SK-N-SH (cell line): Measurements from ENCODE around the gene GTF2H4. TPM values are rescaled to one million over a fixed set of nuclear protein-coding genes. Genes with fewer than 3 reads are reported as not detected.

Experiments used
- CTCF ChIA-PET: fragments of 300-600, 350-600 bp; formaldehyde crosslinking; extraction: SDS; loops from one replicate; lab custom pipeline; 2021; lab: Yijun Ruan, JAX
- POLR2A ChIA-PET: fragments of 350-600 bp; sonication (Branson Sonifier 250); formaldehyde crosslinking; extraction: SDS; loops from one replicate; lab custom pipeline; 2020; ENCODE audit warnings: antibody characterized with exemption, inconsistent platforms; lab: Yijun Ruan, JAX
- DNase-seq: peaks from one replicate; pipeline ENCODE4 v3.0.0; 2012
- H2AFZ ChIP-seq: fragments of 200-600 bp; sonication (generic); 2 replicates; pipeline ENCODE4 v1.8.1; 2016; ENCODE audit warnings: antibody characterized with exemption, mild to moderate bottlenecking, low read depth
- H3F3A ChIP-seq: fragments of 200-600 bp; sonication (generic); replicated peaks from 2 replicates; pipeline ENCODE3; 2016; ENCODE audit warnings: antibody characterized with exemption, mild to moderate bottlenecking; ENCODE audit not compliant: insufficient read depth
- H3K27ac ChIP-seq, 2 experiments: fragments of 200-500 bp in 1 of 2; fragments of 200-600 bp in 1 of 2; sonication (Bioruptor generic) in 1 of 2; sonication (generic), shearing (Covaris generic) in 1 of 2; 2 replicates each; pipeline versions ENCODE4 v1.5.1 to v1.6.1; 2014 to 2016; ENCODE audit warnings: low read depth in 2 of 2, inconsistent platforms in 1 of 2, low read length in 1 of 2, mild to moderate bottlenecking in 1 of 2, mixed read lengths in 1 of 2
- H3K27me3 ChIP-seq: fragments of 200-600 bp; sonication (generic), shearing (Covaris generic); 2 replicates; pipeline ENCODE4 v1.6.1; 2016; ENCODE audit warnings: mixed run types; ENCODE audit not compliant: insufficient read depth
- H3K36me3 ChIP-seq, 2 experiments: fragments of 200-500 bp in 1 of 2; fragments of 200-600 bp in 1 of 2; sonication (Bioruptor generic) in 1 of 2; sonication (generic) in 1 of 2; replicated peaks in 1 of 2; 2 replicates each; pipeline versions ENCODE3 to v1.5.1; 2014 to 2016; ENCODE audit warnings: low read length in 1 of 2, mild to moderate bottlenecking in 1 of 2; ENCODE audit not compliant: insufficient read depth in 2 of 2, control insufficient read depth in 1 of 2
- H3K4me1 ChIP-seq, 2 experiments: fragments of 200-500 bp in 1 of 2; fragments of 200-600 bp in 1 of 2; sonication (Bioruptor generic) in 1 of 2; sonication (generic), shearing (Covaris generic) in 1 of 2; 2 replicates each; pipeline versions ENCODE4 v1.5.1 to v1.6.1; 2014 to 2016; ENCODE audit warnings: low read depth in 1 of 2, low read length in 1 of 2, mixed run types in 1 of 2; ENCODE audit not compliant: insufficient read depth in 2 of 2, control insufficient read depth in 1 of 2
- H3K4me2 ChIP-seq: fragments of 200-600 bp; sonication (generic), shearing (Covaris generic); 2 replicates; pipeline ENCODE4 v1.6.1; 2017; ENCODE audit warnings: mixed run types
- H3K4me3 ChIP-seq, 2 experiments: fragments of 200-500 bp in 1 of 2; fragments of 200-600 bp in 1 of 2; sonication (Bioruptor generic) in 1 of 2; sonication (generic), shearing (Covaris generic) in 1 of 2; 2 replicates each; pipeline versions ENCODE4 v1.5.1 to v1.8.1; 2014 to 2016; ENCODE audit warnings: low read depth in 2 of 2, inconsistent platforms in 1 of 2, low read length in 1 of 2, mild to moderate bottlenecking in 1 of 2, mixed read lengths in 1 of 2, moderate library complexity in 1 of 2
- H3K79me2 ChIP-seq: fragments of 200-600 bp; sonication (generic); 2 replicates; pipeline ENCODE4 v1.8.1; 2017; ENCODE audit warnings: mild to moderate bottlenecking; ENCODE audit not compliant: insufficient read depth
- H3K9ac ChIP-seq: fragments of 200-600 bp; sonication (generic); 2 replicates; pipeline ENCODE4 v1.6.1; 2017; ENCODE audit warnings: mixed run types
- H3K9me2 ChIP-seq: fragments of 200-600 bp; sonication (generic); 2 replicates; pipeline ENCODE4 v1.6.1; 2017; ENCODE audit warnings: mixed run types
- H3K9me3 ChIP-seq: fragments of 200-600 bp; sonication (generic); 2 replicates; pipeline ENCODE4 v1.6.1; 2017; ENCODE audit warnings: mixed run types, mild to moderate bottlenecking, moderate library complexity
- H4K20me1 ChIP-seq: fragments of 200-600 bp; sonication (generic); 2 replicates; pipeline ENCODE4 v1.6.1; 2017; ENCODE audit warnings: mild to moderate bottlenecking, mixed run types; ENCODE audit not compliant: insufficient read depth
- CHD2 ChIP-seq: fragments of 150-350 bp; IDR thresholded peaks from 2 replicates; pipeline ENCODE4 v1.6.1; 2018; ENCODE audit warnings: low read length; ENCODE audit not compliant: partially characterized antibody
- ELF1 ChIP-seq: IDR thresholded peaks from 2 replicates; pipeline ENCODE4 v1.4.0; 2012
- FOSL2 ChIP-seq: IDR thresholded peaks from 2 replicates; pipeline ENCODE4 v1.4.0; 2012; ENCODE audit warnings: low read depth, mild to moderate bottlenecking, moderate library complexity, borderline replicate concordance
- FOXJ3 ChIP-seq: sonication (generic); formaldehyde crosslinking; IDR thresholded peaks from 2 replicates; pipeline ENCODE4 v1.5.1; 2020; ENCODE audit warnings: mild to moderate bottlenecking, missing genetic modification reagents
- FOXM1 ChIP-seq: IDR thresholded peaks from 2 replicates; pipeline ENCODE4 v1.4.0; 2012; ENCODE audit warnings: low read depth, mild to moderate bottlenecking
- GABPA ChIP-seq: IDR thresholded peaks from 2 replicates; pipeline ENCODE4 v1.4.0; 2012; ENCODE audit warnings: low read depth, mild to moderate bottlenecking
- MAX ChIP-seq: IDR thresholded peaks from 2 replicates; pipeline ENCODE4 v1.4.0; 2012; ENCODE audit warnings: low read depth
- POLR2AphosphoS5 ChIP-seq: IDR thresholded peaks from 2 replicates; pipeline ENCODE4 v1.6.1; 2012; ENCODE audit warnings: low read depth, low read length
- RAD21 ChIP-seq: IDR thresholded peaks from 2 replicates; pipeline ENCODE4 v1.6.1; 2012; ENCODE audit warnings: mild to moderate bottlenecking, low read length
- RCOR1 ChIP-seq: fragments of 150-350 bp; IDR thresholded peaks from 2 replicates; pipeline ENCODE4 v1.6.1; 2017; ENCODE audit warnings: antibody characterized with exemption, low read length
- REST ChIP-seq: IDR thresholded peaks from 2 replicates; pipeline ENCODE4 v1.6.1; 2012; ENCODE audit warnings: mild to moderate bottlenecking, low read depth, low read length, moderate library complexity
- RXRA ChIP-seq: IDR thresholded peaks from 2 replicates; pipeline ENCODE4 v1.4.0; 2012; ENCODE audit warnings: low read depth, mild to moderate bottlenecking, borderline replicate concordance
- SIN3A ChIP-seq: IDR thresholded peaks from 2 replicates; pipeline ENCODE4 v1.6.1; 2012; ENCODE audit warnings: low read depth, mild to moderate bottlenecking, low read length, moderate library complexity, borderline replicate concordance
- TAF1 ChIP-seq: IDR thresholded peaks from 2 replicates; pipeline ENCODE4 v1.6.1; 2012; ENCODE audit warnings: low read depth, mild to moderate bottlenecking, low read length, moderate library complexity, borderline replicate concordance
- USF1 ChIP-seq: IDR thresholded peaks from 2 replicates; pipeline ENCODE4 v1.4.0; 2012; ENCODE audit warnings: low read depth, borderline replicate concordance
- ZBTB33 ChIP-seq: IDR thresholded peaks from 2 replicates; pipeline ENCODE4 v1.4.0; 2012; ENCODE audit warnings: low read depth, borderline replicate concordance
- WGBS: methylation state at CpG from one replicate; pipeline ENCODE4 v1.1.6; 2017; ENCODE audit warnings: low lambda C conversion rate; 5-methylcytosine and 5-hydroxymethylcytosine counted together
- polyA plus RNA-seq, 3 experiments: library from polyadenylated mRNA; depleted of rRNA; stranded (reverse); fragments of >200 nt; gene quantifications; 2 replicates each; pipeline ENCODE4 v1.2.3, GENCODE V29; 2012

Gene GTF2H4
- polyA plus RNA-seq, 1 of the 3 experiments (the other 2 are of a cell fraction) = 30.7 TPM

- TF ChIP-seq ZBTB33 = no peak
- TF ChIP-seq RCOR1 = peak; percentile 64
- TF ChIP-seq MAX = 0 out of 2 replicates have a peak, but pooled peaks have one; percentile 14
- no peak for TF ChIP-seq USF1
- TF ChIP-seq FOXM1 = no peak
- no peak for TF ChIP-seq ELF1
- TF ChIP-seq RXRA = no peak
- no peak for TF ChIP-seq CHD2
- TF ChIP-seq SIN3A = peak; percentile 29; the same call in 1 of the 2 replicates
These were observed 30.4 kb upstream of the GTF2H4 start (continued) for GRCh38 chr6:30877419-30878262.

- Histone ChIP-seq H3K9me3 (no peaks in the 10 kb centered on the region), H3K27me3 (no peaks in the 10 kb centered on the region), H3F3A (peaks cover 8% of the 10 kb centered on the region), H3K27ac (no peak overlapping the region), H2AFZ (no peak overlapping the region), H3K9ac (no peak overlapping the region), H3K36me3 (no peaks in the 10 kb centered on the region), H3K79me2 (peaks cover 3% of the 10 kb centered on the region; the same call in 1 of the 2 replicates), H3K4me1 (peaks cover 13 to 17% of the 10 kb centered on the region in 2 experiments; a peak in 2 of 4 replicates), H4K20me1 (no peaks in the 10 kb centered on the region), H3K9me2 (no peaks in the 10 kb centered on the region), H3K4me3 (no peak overlapping the region), H3K4me2 (no peak overlapping the region)
- ChIA-PET POLR2A (no interaction called here), CTCF (interaction anchor here (1.5 to 7.6 kb wide), 7 partner anchors 9 to 201 kb away, joined by 6 to 103 read pairs (median 14); partner anchors contain the start of gene VARS2)
- DNase-seq = peak; percentile 14
- 89% methylated on average over 8 of the region's 8 CpGs for WGBS
- TF ChIP-seq REST (no peak), FOXJ3 (no peak), ZBTB33 (no peak), POLR2AphosphoS5 (no peak), MAX (no peak), TAF1 (no peak), GABPA (no peak), RAD21 (no peak), RCOR1 (no peak), USF1 (no peak), CHD2 (no peak), FOSL2 (no peak)
These were observed 28.2 kb upstream of the GTF2H4 start for GRCh38 chr6:30879684-30880427.
